ENCODE measurements around the gene AGAP1.
"Not testable (repeated sequence)": the region's sequence is repeated elsewhere in the genome, so short reads cannot be mapped to it uniquely, and the experiment has no call there.

Gene AGAP1

GRCh38 chr2:236086971-236087465 is 593.2 kb downstream of the AGAP1 start:
- no peak for DNase-seq

- DNase-seq: no peak
Measured at GRCh38 chr2:236088368-236089057, 594.7 kb downstream of the AGAP1 start.

GRCh38 chr2:236089271-236090026 is 595.6 kb downstream of the AGAP1 start:
- no peak for DNase-seq

- no peak for DNase-seq
Measured at GRCh38 chr2:236090027-236090382, 596.2 kb downstream of the AGAP1 start.

- DNase-seq: not testable (repeated sequence)
Measured at GRCh38 chr2:236090826-236091225, 597.0 kb downstream of the AGAP1 start.

- DNase-seq: no peak
Measured at GRCh38 chr2:236092714-236093113, 598.9 kb downstream of the AGAP1 start.

GRCh38 chr2:236093134-236093533 is 599.3 kb downstream of the AGAP1 start:
- no peak for DNase-seq

- DNase-seq: no peak
Measured at GRCh38 chr2:236095504-236095903, 601.7 kb downstream of the AGAP1 start.

- DNase-seq: no peak
Measured at GRCh38 chr2:236101311-236101950, 607.6 kb downstream of the AGAP1 start.

- DNase-seq: no peak
Measured at GRCh38 chr2:236102971-236103370, 609.1 kb downstream of the AGAP1 start.

GRCh38 chr2:236103981-236104380 is 610.1 kb downstream of the AGAP1 start:
- DNase-seq: no peak

GRCh38 chr2:236105955-236106607 is 612.2 kb downstream of the AGAP1 start:
- DNase-seq: no peak

- DNase-seq: no peak
Measured at GRCh38 chr2:236106761-236107160, 612.9 kb downstream of the AGAP1 start.

- no peak for DNase-seq
Measured at GRCh38 chr2:236107536-236107935, 613.7 kb downstream of the AGAP1 start.

GRCh38 chr2:236107942-236108625 is 614.2 kb downstream of the AGAP1 start:
- DNase-seq: no peak

GRCh38 chr2:236109061-236109460 is 615.2 kb downstream of the AGAP1 start:
- DNase-seq: no peak

GRCh38 chr2:236109473-236109872 is 615.6 kb downstream of the AGAP1 start:
- DNase-seq: no peak

- no peak for DNase-seq
Measured at GRCh38 chr2:236112466-236112865, 618.6 kb downstream of the AGAP1 start.

GRCh38 chr2:236113425-236113824 is 619.6 kb downstream of the AGAP1 start:
- DNase-seq: no peak

- no peak for DNase-seq
Measured at GRCh38 chr2:236113948-236114347, 620.1 kb downstream of the AGAP1 start.

GRCh38 chr2:236114959-236115358 is 621.1 kb downstream of the AGAP1 start:
- no peak for DNase-seq

- DNase-seq: no peak
Measured at GRCh38 chr2:236117401-236117800, 623.6 kb downstream of the AGAP1 start.

- peak in 1 of 3 experiments; percentile 31 for DNase-seq
Measured at GRCh38 chr2:236117861-236118269, 624.0 kb downstream of the AGAP1 start.
